GM12865 (cell line): Measurements from ENCODE around the gene BOD1L2.

ENCODE experiments used
- DNase-seq: peaks from one replicate; pipeline ENCODE4 v3.0.0; 2010; ENCODE audit warnings: low read depth
- H3K4me3 ChIP-seq: 2 replicates; pipeline ENCODE4 v1.5.1; 2011; ENCODE audit warnings: mild to moderate bottlenecking, low read depth, low read length, control low read depth
- TF ChIP-seq, protein P1 (sequence below): IDR thresholded peaks from 2 replicates; pipeline ENCODE4 v1.5.1; 2011; ENCODE audit warnings: low read length, control low read depth, low read depth, inconsistent platforms; ENCODE audit not compliant: insufficient read depth; ENCODE audit errors: missing control alignments

BOD1L2 gene

GRCh38 chr18:57146956-57147636 lies at the start of gene BOD1L2:
Gene BOD1L2, plus strand, starts transcription at chr18:57147087. Its CDS starts 226 bp downstream, at chr18:57147313.
- no peak for DNase-seq
- TF ChIP-seq, protein P1, sequence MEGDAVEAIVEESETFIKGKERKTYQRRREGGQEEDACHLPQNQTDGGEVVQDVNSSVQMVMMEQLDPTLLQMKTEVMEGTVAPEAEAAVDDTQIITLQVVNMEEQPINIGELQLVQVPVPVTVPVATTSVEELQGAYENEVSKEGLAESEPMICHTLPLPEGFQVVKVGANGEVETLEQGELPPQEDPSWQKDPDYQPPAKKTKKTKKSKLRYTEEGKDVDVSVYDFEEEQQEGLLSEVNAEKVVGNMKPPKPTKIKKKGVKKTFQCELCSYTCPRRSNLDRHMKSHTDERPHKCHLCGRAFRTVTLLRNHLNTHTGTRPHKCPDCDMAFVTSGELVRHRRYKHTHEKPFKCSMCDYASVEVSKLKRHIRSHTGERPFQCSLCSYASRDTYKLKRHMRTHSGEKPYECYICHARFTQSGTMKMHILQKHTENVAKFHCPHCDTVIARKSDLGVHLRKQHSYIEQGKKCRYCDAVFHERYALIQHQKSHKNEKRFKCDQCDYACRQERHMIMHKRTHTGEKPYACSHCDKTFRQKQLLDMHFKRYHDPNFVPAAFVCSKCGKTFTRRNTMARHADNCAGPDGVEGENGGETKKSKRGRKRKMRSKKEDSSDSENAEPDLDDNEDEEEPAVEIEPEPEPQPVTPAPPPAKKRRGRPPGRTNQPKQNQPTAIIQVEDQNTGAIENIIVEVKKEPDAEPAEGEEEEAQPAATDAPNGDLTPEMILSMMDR, result no peak
- H3K4me3 ChIP-seq, result no peak within 1 kb of the TSS

DNA sequence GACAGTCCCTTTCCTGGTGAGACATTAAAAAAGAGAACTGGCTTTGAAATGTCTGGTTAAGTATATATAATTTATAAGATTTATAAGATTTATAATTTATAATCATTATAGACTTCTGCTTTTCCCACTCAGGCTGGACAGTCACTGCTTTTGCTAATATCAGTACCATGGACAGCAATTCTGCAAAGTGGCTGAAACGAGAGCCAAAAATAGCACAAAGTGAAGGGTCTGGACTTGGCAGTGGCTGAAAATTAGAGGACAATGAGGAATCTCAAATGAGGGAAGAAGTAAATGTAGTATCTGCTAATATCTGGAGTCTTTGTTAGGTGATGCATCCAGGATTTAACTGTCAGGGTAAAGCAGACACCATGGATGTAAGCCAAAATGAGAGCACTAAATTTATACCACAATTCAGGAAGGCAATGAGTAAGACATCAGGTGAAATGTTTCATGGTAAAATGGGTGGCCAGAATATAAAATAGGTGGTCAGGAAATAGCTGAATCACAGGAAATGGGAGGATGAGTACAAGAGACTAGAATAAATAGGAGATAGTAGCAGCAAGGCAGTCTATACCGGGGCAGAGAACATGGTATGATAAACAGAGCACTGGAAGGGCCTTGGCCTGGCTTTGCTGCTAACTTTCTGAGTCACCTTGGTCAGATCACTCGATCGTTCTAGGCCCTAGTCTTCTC lies 39.6 kb upstream of the BOD1L2 start:
- TF ChIP-seq, protein P1, result no peak
- peak; percentile 14 for DNase-seq
- no peak overlapping the region for H3K4me3 ChIP-seq

- no peak overlapping the region for H3K4me3 ChIP-seq
- no peak for DNase-seq
- TF ChIP-seq, protein P1, result no peak
Measured at GRCh38 chr18:57110290-57110689, 36.6 kb upstream of the BOD1L2 start.

DNA sequence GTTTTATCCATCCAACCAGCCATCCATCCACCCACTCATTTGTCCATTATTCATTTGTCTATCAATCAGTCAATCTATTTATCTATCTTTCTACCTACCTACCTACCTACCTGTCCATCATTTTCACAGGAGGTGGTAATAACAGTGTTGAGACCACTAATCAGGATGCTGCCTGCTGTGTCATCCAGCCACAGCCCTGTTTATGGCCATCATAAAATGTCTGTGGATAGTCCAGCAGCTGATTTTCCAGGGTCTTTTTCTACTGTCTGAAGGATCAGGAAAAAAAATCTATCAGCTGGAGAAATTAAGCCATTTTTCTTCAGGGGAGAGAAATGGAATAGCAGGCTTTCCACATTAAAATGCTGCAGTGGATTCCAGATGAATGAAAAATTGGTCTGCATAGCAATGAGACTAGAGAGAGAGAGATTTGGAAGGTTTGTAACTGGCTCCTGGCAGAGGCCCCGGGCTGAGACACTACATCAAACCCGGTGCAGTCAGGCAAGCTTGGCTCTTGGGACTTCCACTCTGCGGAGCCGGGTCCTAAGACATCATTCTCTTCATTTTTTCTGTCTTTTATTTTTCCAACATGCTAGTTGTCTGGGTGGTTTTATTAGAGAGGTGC lies 33.0 kb upstream of the BOD1L2 start:
- no peak overlapping the region for H3K4me3 ChIP-seq
- TF ChIP-seq, protein P1, result no peak
- DNase-seq, result no peak

DNA sequence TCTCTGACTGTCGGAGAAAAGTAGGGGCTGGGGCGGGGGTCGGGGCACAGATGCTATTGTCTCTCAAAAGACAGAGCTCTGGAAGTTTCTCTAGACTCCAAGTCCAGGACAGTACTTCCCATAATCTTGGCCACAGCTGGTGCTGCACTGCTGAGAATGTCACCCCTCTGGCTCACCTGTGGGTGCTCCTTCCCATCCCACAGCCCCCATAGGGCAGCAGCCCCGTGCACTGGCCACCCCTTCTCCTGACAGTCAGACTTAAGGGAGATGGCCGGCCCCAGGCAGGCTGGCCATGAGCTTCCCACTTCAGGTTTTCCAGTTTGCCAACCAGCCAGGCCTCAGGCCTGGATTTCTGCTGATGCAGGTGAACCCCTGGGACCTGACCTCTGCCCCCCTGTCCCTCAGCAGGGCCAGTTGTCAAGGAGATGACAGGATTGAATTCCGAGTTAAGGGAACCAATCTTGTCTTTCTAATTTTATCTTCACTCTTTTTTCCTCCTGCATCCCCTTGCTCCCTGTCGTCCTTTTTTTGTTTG lies 30.2 kb upstream of the BOD1L2 start:
- DNase-seq, result no peak
- TF ChIP-seq, protein P1, result no peak
- no peak overlapping the region for H3K4me3 ChIP-seq

- DNase-seq, result no peak
- H3K4me3 ChIP-seq, result no peak overlapping the region
- TF ChIP-seq, protein P1, result no peak
Measured at GRCh38 chr18:57121542-57122112, 25.3 kb upstream of the BOD1L2 start.
